ENCODE results near the gene GAPDHS. TPM values are rescaled to one million over a fixed set of nuclear protein-coding genes. Genes with fewer than 3 reads are reported as not detected.
A peak's percentile ranks its signal among the peaks of the same experiment; 100 is the strongest.

The GAPDHS gene
- total RNA-seq, 1 experiment from 2014 or later: not detected

GRCh38 chr19:35545855-35546381 lies 12.7 kb downstream of the GAPDHS start:
- peak; percentile 47 for DNase-seq (ENCODE audit: low spot score)
- Histone ChIP-seq H3K36me3 (ENCODE audit: insufficient read depth, low read length, poor library complexity, severe bottlenecking) (no peaks in the 10 kb centered on the region), H3K4me1 (ENCODE audit: insufficient read depth, low read length, poor library complexity, severe bottlenecking) (peaks cover 11% of the 10 kb centered on the region), H3K27me3 (replicated peaks; ENCODE audit: insufficient read depth, low read depth, low read length, poor library complexity) (no peaks in the 10 kb centered on the region), H3K27ac (ENCODE audit: low read depth, low read length, poor library complexity, severe bottlenecking) (peak overlapping the region; percentile 83), H3K9me3 (ENCODE audit: low read depth, low read length, poor library complexity, severe bottlenecking) (no peaks in the 10 kb centered on the region), H3K4me3 (ENCODE audit: low read depth, low read length, poor library complexity, severe bottlenecking) (peak overlapping the region; percentile 93)
- intact Hi-C loops (cut with micrococcal nuclease; ENCODE audit: unreplicated experiment): no loop called here
- ChIA-PET CTCF (no interaction called here), POLR2A (ENCODE audit: low non-redundant PET) (no interaction called here)
- TF ChIP-seq EZH2 (IDR thresholded peaks at IDR 0.05; ENCODE audit: borderline replicate concordance, low read depth, low read length, poor library complexity, severe bottlenecking) (no peak), CTCF (conservative IDR thresholded peaks at IDR 0.05; ENCODE audit: low read depth, low read length) (no peak)
- no TSS peak for BruUV-seq (replicated peaks)

- Histone ChIP-seq H3K9me3 (ENCODE audit: low read depth, low read length, poor library complexity, severe bottlenecking) (no peaks in the 10 kb centered on the region), H3K4me1 (ENCODE audit: insufficient read depth, low read length, poor library complexity, severe bottlenecking) (peaks cover 11% of the 10 kb centered on the region), H3K27ac (ENCODE audit: low read depth, low read length, poor library complexity, severe bottlenecking) (no peak overlapping the region), H3K36me3 (ENCODE audit: insufficient read depth, low read length, poor library complexity, severe bottlenecking) (no peaks in the 10 kb centered on the region), H3K27me3 (replicated peaks; ENCODE audit: insufficient read depth, low read depth, low read length, poor library complexity) (no peaks in the 10 kb centered on the region), H3K4me3 (ENCODE audit: low read depth, low read length, poor library complexity, severe bottlenecking) (peak overlapping the region; percentile 93)
- POLR2A ChIA-PET (ENCODE audit: low non-redundant PET): no interaction called here
- DNase-seq (ENCODE audit: low spot score): no peak
- BruUV-seq (replicated peaks): TSS peak; percentile 68
- TF ChIP-seq CTCF (conservative IDR thresholded peaks at IDR 0.05; ENCODE audit: low read depth, low read length) (no peak), EZH2 (IDR thresholded peaks at IDR 0.05; ENCODE audit: borderline replicate concordance, low read depth, low read length, poor library complexity, severe bottlenecking) (no peak)
- intact Hi-C loops (cut with micrococcal nuclease; ENCODE audit: unreplicated experiment): no loop called here
- CTCF ChIA-PET: no interaction called here
Measured at GRCh38 chr19:35546532-35546931, 13.3 kb downstream of the GAPDHS start.

GRCh38 chr19:35549174-35549788 lies 16.0 kb downstream of the GAPDHS start:
- ChIA-PET POLR2A (ENCODE audit: low non-redundant PET) (interaction anchor here (0.6 kb wide), 1 partner anchor 93 kb away, joined by 3 read pairs; no protein-coding TSS in a partner anchor), CTCF (interaction anchor here (0.5 kb wide), 1 partner anchor 27 kb away, joined by 7 read pairs; no protein-coding TSS in a partner anchor)
- no peak overlapping the region for H3K27ac ChIP-seq (ENCODE audit: low read depth, low read length, poor library complexity, severe bottlenecking)
- no TSS peak for BruUV-seq (replicated peaks)
- DNase-seq (ENCODE audit: low spot score): peak; percentile 83
- TF ChIP-seq CTCF (conservative IDR thresholded peaks at IDR 0.05; ENCODE audit: low read depth, low read length) (peak; percentile 87), EZH2 (IDR thresholded peaks at IDR 0.05; ENCODE audit: borderline replicate concordance, low read depth, low read length, poor library complexity, severe bottlenecking) (no peak)
- H3K4me3 ChIP-seq (ENCODE audit: low read depth, low read length, poor library complexity, severe bottlenecking): no peak overlapping the region
- intact Hi-C loops (cut with micrococcal nuclease; ENCODE audit: unreplicated experiment): loop anchor here (2.0 kb wide), 1 partner anchor 168 kb away; no protein-coding TSS in a partner anchor
- H3K27me3 ChIP-seq (replicated peaks; ENCODE audit: insufficient read depth, low read depth, low read length, poor library complexity): no peaks in the 10 kb centered on the region
- no peaks in the 10 kb centered on the region for H3K36me3 ChIP-seq (ENCODE audit: insufficient read depth, low read length, poor library complexity, severe bottlenecking)
- peaks cover 10% of the 10 kb centered on the region for H3K4me1 ChIP-seq (ENCODE audit: insufficient read depth, low read length, poor library complexity, severe bottlenecking)
- no peaks in the 10 kb centered on the region for H3K9me3 ChIP-seq (ENCODE audit: low read depth, low read length, poor library complexity, severe bottlenecking)

Data from A673 (cell line).